Sigmoid colon (tissue), 4 donors: ENCODE results near the gene RGN.

Experiments used
- POLR2A ChIP-seq, 2 donors: fragments of 450-650 bp; IDR thresholded peaks; one replicate each; pipeline ENCODE4 v1.6.1; 2016; ENCODE audit warnings: antibody characterized with exemption in 2 of 2, mild to moderate bottlenecking in 2 of 2, moderate library complexity in 2 of 2
- POLR2AphosphoS5 ChIP-seq, 4 donors: sonication (generic); formaldehyde crosslinking; IDR thresholded peaks; one replicate each; pipeline ENCODE4 v1.6.1; 2017; ENCODE audit warnings: antibody characterized with exemption in 4 of 4
- TF ChIP-seq, protein P1 (sequence below), 4 experiments: fragments of 450-650 bp in 3 of 4; fragments of 200-600 bp in 1 of 4; IDR thresholded peaks; one replicate each; pipeline ENCODE4 v1.5.1; 2016 to 2019; ENCODE audit warnings: antibody characterized with exemption in 4 of 4, mild to moderate bottlenecking in 3 of 4, moderate library complexity in 2 of 4

DNA sequence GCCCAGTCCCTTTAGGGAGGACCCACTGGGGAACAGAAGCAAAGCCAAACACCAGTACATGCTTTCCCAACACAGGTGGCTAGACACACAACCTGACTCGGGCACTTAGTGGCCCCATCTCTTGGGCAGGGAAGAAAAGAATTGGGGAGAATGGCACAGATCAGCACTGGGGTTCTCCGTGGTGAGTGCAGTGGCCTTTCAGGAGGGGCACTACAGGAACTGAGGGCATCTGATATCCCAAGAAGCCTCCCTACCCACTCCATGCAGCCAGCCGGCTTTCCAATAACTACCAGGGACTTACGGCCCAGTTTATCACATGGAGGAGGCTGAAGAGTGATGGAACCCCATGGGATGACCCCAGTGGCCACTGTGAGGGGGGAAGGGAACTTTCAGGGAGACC is 23.0 kb downstream of the RGN start:
- TF ChIP-seq POLR2A (IDR thresholded peaks at IDR 0.05): no peak
- TF ChIP-seq, protein P1, sequence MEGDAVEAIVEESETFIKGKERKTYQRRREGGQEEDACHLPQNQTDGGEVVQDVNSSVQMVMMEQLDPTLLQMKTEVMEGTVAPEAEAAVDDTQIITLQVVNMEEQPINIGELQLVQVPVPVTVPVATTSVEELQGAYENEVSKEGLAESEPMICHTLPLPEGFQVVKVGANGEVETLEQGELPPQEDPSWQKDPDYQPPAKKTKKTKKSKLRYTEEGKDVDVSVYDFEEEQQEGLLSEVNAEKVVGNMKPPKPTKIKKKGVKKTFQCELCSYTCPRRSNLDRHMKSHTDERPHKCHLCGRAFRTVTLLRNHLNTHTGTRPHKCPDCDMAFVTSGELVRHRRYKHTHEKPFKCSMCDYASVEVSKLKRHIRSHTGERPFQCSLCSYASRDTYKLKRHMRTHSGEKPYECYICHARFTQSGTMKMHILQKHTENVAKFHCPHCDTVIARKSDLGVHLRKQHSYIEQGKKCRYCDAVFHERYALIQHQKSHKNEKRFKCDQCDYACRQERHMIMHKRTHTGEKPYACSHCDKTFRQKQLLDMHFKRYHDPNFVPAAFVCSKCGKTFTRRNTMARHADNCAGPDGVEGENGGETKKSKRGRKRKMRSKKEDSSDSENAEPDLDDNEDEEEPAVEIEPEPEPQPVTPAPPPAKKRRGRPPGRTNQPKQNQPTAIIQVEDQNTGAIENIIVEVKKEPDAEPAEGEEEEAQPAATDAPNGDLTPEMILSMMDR (IDR thresholded peaks at IDR 0.05): no peak
- no peak for TF ChIP-seq POLR2AphosphoS5 (IDR thresholded peaks at IDR 0.05)
